Measurements from ENCODE around the gene NPAS1.

NPAS1 gene

DNA sequence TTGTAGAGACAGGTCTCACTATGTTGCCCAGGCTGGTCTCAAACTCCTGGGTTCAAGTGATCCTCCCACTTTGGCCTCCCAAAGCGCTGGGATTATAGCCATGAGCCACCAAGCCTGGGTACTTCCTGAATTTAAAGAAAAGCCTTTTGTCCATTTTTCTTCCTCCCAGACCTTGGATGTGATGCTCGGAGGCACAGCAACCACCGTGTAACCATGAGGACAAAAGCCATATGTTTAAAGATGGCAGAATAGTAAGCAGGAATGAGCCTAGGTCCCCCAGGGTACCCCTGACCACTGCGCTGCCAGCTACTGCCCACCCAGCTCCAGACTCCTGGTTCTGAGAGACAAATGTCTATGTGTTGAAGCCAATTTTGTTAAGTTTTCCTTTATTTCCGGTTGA, 62.9 kb downstream of the NPAS1 start:
- no peak for DNase-seq (ENCODE audit: low read depth)

DNA sequence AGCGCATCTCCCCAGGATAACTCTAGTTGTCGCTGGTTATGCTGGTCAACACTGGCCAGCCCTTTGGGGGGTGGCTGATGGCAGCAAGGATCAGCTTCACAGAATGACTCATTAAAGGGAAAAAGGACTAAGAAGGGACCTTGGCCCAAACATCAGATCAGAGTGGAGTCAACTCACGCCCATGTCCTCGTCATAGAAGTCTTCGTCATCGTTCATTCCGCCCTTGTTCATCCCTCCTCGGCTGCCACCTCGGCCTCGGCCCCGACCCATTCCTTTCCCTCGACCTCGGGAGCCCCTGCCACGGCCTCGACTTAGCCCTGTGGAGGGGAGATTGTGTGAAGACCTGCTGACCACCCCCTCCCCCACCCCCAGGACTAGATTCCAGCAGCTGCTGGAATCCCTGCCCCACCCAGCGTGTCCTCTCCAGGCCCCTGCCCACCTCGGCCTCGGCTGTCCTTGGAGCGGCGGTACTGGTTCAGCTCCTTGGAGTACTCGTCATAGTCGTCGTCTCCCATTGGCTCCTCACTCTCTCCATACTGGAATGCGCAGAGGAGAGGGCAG, 65.3 kb downstream of the NPAS1 start:
- no peak for DNase-seq (ENCODE audit: low read depth)

DNA sequence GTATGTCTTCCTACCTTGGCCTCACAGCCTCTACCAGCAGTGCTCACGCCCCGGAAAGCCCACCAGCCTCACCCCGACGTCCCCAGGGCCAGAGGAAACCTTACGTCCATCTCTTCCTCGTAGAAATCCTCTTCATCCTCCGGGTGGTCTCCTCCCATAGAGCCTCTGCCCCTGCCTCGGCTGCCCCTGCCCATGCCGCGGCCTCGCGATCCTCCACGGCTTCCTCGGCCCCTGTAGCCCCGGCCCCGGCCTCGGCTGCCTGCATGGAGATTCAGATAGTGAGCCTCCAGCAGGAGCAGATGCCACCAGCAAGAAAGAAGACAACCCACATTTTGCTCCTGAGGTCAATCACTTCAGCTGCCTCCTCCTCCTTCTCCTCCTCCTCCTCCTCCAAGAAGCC, 66.6 kb downstream of the NPAS1 start:
- no peak for DNase-seq (ENCODE audit: low read depth)

DNA sequence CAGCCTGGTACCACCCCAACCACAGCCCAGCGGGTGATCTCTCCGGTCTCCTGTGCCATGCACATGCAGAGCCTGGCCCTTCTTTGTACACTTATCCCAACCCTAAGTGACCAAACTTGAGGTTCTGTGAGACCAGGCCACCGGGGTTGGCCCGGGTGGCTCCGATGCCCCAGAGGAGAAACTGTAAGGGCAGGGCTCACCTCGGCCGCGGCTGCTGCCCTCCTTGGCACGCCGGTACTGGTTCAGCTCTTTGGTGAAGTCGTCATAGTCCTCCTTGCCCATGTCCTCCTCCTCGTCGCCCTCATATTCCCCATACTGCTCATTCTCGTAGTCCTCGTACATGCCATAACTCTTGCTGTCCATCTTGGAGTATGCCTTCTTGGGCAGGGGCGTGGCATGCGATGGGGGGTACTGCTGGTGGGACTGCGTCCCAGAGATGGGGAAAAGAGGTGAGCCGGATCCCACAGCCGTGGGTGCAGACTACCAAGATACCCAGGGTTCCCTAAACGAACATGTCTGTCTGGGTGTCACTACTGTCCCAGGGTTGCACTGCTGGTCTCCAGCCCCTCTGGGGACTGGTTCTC, 70.2 kb downstream of the NPAS1 start:
- DNase-seq (ENCODE audit: low read depth) = no peak

DNA sequence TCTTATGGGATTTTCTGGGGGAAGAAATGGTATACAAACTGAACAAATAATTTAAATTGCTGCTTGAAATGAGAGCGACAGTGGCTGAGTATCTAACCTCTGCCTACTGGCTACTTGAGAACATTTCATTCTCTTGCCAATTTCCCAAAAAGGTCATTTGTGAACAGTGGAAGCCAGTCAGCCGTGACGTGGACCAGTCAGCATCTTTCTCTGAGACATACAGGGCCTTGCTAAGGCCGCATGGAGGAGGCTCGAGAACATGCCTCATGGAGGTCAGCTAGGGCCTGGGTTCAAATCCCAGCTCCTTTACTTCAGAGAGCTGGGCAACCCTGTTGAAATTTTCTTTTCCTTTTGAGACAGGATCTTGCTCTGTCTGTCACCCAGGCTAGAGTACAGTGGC, 73.6 kb downstream of the NPAS1 start:
- DNase-seq (ENCODE audit: low read depth) = no peak

DNA sequence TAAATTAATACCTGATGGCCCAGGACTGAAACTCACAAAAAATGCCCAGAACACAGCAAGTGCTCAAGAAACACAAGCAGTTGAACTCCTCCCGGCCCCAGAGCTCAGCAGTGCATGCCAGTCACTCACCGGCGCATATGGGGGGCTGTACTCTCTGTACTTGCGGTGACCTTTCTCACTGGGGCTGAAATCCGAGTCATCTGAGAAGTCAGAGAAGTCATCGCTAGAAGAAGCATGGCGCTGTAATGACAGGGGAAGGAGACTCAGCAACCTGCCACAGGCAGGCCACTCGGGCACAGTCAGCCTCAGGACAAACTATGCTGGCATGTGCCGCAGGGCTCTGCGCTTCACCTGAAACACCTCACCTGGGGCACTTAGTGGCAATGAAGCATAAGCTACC, 74.2 kb downstream of the NPAS1 start:
- no peak for DNase-seq (ENCODE audit: low read depth)

DNA sequence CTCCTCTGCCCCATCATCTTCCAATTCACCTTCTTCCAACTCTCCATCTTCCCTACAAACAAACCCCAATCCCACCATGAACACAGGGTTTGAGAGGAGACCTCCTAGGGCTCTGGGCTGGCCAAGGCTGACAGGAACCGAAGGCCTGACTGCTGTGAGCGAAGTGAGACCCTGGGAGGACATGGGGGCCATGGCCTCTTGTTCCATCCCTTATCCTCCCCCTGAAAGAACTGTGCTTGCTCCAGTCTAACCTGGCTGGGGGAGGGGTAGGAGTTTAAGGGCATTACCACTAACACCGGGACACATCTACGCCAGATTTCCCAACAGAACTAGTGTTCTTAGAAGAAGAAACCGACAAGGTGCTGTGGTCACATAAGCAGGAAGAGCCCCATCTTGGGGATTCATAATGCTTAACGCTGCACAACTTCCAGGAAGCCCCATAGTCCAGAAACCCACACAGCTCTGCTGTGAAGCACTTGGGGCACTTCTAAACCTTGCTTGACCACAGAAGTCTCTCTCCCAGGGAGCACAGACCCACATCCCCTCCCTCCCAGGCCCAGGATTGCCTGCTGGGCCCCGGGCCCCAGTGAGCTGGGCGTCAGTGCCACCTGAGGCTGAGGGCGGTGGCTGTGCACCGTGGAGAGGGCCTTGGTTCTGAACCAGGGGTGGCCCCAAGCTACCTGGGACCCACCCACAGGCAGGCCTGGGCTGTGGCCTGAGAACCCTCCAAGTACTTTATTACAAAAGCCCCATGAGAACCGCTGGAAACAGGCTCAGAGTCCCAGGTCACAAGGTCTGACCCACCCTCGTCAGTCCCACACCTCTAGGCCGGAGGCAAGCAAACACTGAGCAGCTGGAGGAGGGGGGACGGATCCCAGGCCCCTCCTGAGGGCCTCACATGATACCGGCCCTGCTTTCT, 75.2 kb downstream of the NPAS1 start:
- DNase-seq (ENCODE audit: low read depth) = no peak

All from stimulated activated CD8-positive, alpha-beta memory T cell treated with anti-CD3 and anti-CD28 coated beads, Interleukin-12 subunit alpha, Interleukin-12 subunit beta, amount 100 ng/mL, for 4 hours (primary cell).